ENCODE measurements around the gene KRT28.

DNA sequence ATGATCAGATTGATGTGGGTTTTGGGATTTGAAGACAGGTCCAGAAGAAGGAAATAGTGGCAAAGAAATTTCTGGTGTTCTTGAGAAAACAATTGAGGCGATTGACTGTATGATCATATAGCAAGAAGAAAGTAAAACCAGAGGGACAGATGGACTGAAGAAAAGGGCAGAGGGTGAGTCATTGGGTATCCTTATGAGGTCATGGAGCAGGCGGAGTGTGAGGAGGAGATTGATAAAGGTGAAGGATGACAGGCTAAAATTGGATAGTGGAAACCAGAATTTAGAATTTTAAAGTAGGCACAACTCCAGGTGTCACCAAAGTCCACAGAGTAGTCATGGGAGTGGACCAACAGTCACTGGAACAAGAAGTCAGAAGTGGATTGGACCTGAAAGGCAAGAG lies 1.4 kb upstream of the KRT28 start:
- TF ChIP-seq, protein P1, sequence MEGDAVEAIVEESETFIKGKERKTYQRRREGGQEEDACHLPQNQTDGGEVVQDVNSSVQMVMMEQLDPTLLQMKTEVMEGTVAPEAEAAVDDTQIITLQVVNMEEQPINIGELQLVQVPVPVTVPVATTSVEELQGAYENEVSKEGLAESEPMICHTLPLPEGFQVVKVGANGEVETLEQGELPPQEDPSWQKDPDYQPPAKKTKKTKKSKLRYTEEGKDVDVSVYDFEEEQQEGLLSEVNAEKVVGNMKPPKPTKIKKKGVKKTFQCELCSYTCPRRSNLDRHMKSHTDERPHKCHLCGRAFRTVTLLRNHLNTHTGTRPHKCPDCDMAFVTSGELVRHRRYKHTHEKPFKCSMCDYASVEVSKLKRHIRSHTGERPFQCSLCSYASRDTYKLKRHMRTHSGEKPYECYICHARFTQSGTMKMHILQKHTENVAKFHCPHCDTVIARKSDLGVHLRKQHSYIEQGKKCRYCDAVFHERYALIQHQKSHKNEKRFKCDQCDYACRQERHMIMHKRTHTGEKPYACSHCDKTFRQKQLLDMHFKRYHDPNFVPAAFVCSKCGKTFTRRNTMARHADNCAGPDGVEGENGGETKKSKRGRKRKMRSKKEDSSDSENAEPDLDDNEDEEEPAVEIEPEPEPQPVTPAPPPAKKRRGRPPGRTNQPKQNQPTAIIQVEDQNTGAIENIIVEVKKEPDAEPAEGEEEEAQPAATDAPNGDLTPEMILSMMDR (IDR thresholded peaks at IDR 0.05; ENCODE audit: low read depth, low read length): no peak
- TF ChIP-seq EZH2phosphoT487 (IDR thresholded peaks at IDR 0.05; ENCODE audit: low read depth): no peak
